Measurements from ENCODE around the gene MYH7.

- no peak for TF ChIP-seq MAFK (IDR thresholded peaks at IDR 0.05; ENCODE audit: partially characterized antibody)
- TF ChIP-seq POLR2A (IDR thresholded peaks at IDR 0.05; ENCODE audit: low read length) = no peak
- no peak for TF ChIP-seq JUN (IDR thresholded peaks at IDR 0.05)
- no peak for TF ChIP-seq CTCF (IDR thresholded peaks at IDR 0.05)
These were observed 21.2 kb downstream of the MYH7 start for GRCh38 chr14:23414254-23414653.

Measured in A549 (cell line).